T-helper 22 cell (primary cell): ENCODE measurements around the gene PCDHA4.

ENCODE experiments used
- DNase-seq: peaks from one replicate; pipeline ENCODE4 v3.0.0-alpha.2; 2020; ENCODE audit warnings: low read depth

PCDHA4 gene

DNA sequence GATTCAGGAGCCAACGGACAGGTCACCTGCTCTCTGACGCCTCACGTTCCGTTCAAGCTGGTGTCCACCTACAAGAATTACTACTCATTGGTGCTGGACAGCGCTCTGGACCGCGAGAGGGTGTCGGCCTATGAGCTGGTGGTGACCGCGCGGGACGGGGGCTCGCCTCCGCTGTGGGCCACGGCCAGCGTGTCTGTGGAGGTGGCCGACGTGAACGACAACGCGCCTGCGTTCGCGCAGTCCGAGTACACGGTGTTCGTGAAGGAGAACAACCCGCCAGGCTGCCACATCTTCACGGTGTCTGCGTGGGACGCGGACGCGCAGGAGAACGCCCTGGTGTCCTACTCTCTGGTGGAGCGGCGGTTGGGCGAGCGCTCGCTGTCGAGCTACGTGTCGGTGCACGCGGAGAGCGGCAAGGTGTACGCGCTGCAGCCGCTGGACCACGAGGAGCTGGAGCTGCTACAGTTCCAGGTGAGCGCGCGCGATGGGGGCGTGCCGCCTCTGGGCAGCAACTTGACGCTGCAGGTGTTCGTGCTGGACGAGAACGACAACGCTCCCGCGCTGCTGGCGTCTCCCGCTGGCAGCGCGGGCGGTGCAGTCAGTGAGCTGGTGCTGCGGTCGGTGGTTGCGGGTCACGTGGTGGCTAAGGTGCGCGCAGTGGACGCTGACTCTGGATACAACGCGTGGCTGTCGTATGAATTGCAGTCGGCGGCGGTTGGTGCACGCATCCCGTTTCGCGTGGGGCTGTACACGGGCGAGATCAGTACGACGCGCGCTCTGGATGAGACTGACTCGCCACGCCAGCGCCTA, 50.5 kb downstream of the PCDHA4 start:
- no peak for DNase-seq

DNA sequence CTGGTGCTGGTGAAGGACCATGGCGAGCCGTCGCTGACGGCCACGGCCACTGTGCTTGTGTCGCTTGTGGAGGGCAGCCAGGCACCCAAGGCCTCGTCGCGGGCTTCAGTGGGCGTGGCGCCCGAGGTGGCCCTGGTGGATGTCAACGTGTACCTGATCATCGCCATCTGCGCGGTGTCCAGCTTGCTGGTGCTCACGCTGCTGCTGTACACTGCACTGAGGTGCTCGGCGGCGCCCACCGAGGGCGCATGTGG, 51.0 kb downstream of the PCDHA4 start:
- DNase-seq, result no peak

DNA sequence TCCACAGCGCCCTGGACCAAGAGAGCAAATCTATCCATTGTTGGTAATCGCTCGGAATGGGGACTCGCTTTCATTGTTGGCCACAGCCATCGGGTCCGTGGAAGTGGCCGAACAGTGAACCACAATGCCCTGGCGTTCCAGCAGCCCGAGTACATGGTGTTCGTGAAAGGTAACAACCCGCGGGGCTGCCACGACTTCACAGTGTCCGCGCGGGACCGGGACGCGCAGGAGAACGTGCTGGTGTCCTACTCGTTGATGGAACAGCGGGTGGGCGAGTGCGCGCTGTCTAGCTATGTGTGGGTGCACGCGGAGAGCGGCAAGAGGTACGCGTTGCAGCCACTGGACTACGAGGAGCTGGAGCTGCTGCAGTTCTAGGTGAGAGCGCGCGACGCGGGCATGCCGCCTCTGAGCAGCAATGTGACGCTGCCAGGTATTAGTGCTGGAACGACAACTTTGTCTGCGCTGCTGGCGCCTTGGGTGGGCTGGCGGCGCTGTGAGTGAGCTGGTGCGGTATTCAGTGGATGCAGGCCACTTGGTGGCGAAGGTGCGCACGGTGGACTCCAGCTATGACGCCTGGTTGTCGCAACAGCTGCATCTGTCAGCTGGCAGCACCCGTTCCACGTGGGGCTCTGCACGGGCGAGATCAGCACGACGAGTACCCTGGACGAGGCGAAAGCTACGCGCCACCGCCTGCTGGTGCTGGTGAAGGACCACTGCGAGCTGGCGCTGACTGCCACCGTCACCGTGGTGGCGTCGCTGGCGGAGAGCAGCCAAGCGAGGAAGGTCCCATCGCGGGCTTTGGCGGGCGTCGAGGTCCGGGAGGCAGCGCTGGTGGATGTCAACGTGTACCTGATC, 55.8 kb downstream of the PCDHA4 start:
- DNase-seq, result no peak
